GM18505 (cell line): ENCODE results near the gene PDE4D.

Experiments
- ATAC-seq: cut with Tn5 transposase; IDR thresholded peaks from one replicate; pipeline ENCODE4 v1.9.1; 2021; ENCODE audit not compliant: unreplicated experiment
- POLR2A ChIP-seq: IDR thresholded peaks from 4 replicates; pipeline ENCODE4 v1.6.1; 2011; ENCODE audit warnings: borderline replicate concordance; ENCODE audit not compliant: insufficient read depth, insufficient read length; ENCODE audit errors: extremely low read depth

PDE4D gene

GRCh38 chr5:59236986-59237385 lies 656.5 kb downstream of the PDE4D start:
- no peak for ATAC-seq
- no peak for TF ChIP-seq POLR2A

DNA sequence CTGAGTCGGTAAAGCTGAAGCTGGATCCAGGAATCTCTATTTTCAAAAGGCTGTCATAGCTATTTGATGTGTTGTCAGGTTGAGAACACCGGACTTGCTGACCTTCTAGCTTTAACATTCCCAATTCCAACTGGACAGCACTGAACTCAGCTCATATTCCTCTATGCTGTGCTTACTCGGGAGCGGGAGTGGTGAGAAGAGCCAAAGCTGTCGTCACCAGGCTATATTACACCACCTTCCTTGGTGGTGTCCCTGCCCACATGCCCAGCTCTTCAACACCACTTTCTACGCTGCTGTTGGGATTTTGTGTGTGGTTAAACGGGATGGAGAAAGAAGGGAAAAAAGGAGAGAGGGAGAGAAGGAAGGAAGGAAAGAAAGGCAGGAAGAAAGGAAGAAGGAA lies 657.1 kb downstream of the PDE4D start:
- ATAC-seq, result no peak
- TF ChIP-seq POLR2A, result no peak

GRCh38 chr5:59234236-59234635 lies 659.3 kb downstream of the PDE4D start:
- no peak for ATAC-seq
- no peak for TF ChIP-seq POLR2A

GRCh38 chr5:59231221-59231931 lies 662.1 kb downstream of the PDE4D start:
- TF ChIP-seq POLR2A, result no peak
- ATAC-seq, result no peak

DNA sequence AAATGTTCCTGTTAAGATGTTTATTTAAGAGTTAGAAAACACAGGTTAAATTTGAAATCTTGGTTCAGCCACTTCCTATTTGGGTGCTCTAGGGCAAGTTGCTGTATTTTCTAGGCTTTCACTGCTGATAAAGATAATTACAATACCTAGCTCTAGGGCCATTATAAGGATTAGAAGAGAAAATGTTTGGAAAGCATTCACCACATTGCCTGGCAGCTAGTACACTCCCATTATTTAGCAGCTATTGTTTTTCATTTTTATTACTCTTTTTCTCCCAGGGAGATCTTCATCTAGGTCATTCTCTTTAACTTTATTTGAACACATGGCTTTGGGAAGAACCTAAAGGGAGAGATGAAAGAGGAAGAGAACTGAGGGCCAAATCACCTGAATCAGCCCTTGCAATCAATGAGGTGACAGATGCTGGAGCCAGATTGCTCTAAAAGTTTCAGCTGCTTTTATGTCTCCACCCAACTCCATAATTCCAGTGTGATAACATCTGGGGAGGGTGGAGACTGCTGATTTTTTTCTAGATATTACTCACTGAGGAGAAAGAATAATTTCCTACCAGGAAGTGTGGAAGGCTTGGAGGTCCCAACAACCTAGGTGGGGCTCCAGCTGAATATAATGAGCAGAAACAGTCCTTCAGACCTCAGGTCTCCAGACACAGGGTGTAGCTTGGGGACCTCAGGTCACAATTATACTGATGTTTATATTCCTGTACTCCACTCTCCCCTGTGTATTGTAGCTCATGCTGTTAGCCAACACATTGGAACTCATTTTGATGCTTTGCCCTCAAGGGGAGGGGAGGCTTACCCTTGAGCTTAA lies 670.6 kb downstream of the PDE4D start:
- TF ChIP-seq POLR2A, result no peak
- ATAC-seq, result no peak

DNA sequence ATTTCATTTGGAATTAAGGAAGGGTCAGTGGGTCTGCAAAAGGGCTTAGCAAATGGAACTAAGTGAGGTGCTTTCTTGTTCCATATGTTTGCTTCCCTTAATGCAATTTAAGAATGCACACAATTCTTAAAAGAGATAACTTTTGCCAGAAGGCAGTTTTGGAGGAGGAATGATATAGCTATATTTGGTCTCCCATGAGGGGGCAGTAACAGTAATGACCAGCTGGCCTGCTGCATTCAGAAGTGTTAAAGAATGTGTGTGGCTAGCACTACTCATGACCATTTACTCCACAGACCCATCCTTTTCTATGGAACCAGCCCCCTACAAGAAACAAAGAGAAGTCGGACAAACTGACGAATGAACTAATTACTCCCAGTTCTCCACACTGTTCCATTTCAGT lies 671.8 kb downstream of the PDE4D start:
- ATAC-seq, result no peak
- TF ChIP-seq POLR2A, result no peak

GRCh38 chr5:59218424-59219045 lies 675.0 kb downstream of the PDE4D start:
- no peak for ATAC-seq
- TF ChIP-seq POLR2A, result no peak

GRCh38 chr5:59216841-59217240 lies 676.7 kb downstream of the PDE4D start:
- ATAC-seq, result no peak
- TF ChIP-seq POLR2A, result no peak

GRCh38 chr5:59212596-59212995 lies 680.9 kb downstream of the PDE4D start:
- ATAC-seq, result no peak
- TF ChIP-seq POLR2A, result no peak

DNA sequence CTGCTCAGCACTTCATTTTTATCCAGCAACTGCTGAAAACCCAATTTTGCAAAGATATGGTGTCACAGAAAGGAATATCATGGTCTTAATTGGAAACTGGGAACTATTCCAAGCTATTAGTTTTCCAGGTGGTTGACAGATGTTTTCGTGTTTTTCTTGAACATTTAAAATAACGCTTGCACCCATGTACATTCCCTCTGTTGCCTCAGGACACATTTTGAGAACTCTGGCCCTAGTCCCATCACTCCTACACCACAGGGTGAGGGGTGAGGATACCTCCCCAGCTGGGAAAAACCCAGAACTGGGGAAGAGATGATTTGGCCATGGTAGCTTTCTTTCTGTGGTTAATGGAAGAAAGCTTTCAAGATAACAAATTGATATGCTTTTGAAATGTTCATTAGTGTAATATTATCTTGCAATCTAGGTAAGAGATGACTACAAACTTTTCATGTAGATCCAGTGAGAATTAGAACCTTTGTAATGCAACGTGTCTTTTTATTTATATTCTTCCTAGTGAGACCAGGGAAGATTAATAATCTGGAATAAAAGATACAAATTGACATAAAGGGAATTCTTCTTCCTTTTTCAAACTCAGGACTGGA lies 683.7 kb downstream of the PDE4D start:
- no peak for ATAC-seq
- TF ChIP-seq POLR2A, result no peak

DNA sequence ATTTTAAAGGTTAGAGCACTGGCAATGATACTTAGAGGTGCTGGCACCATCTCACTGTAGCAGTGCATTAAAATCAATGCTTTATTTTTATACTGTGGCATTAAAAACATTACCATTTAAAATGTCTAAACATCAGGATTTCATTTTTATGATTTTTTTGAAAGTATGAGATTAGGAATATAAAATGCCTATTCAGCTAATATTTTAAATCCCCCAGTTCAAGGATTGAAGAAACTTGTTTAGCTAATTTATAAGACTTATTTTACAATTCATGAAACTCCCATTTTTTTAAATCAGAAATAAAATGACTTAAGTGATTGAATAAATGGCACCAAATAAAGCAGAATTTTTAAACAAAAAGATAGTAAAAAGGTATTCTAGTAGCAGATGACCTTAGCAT lies 685.1 kb downstream of the PDE4D start:
- ATAC-seq, result no peak
- no peak for TF ChIP-seq POLR2A

DNA sequence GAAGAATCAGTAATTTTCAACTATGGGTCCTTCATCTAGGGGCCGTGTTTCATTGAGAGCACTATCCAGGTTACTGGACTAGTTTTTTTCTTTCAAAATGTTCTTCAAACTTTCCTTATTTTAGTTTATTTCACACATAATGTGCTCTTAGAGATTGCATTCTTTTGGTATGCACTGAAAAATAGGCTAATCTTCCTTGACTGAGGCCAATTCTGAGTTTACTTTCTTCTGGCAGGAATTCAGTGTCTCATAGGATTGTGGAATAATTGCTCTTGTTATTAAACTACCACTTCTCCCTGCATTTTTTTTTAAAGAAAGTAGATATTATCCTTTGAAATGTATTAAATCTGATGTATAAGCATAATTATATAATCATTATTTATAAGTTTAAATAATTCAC lies 686.1 kb downstream of the PDE4D start:
- ATAC-seq, result no peak
- no peak for TF ChIP-seq POLR2A

GRCh38 chr5:59206132-59206581 lies 687.4 kb downstream of the PDE4D start:
- no peak for TF ChIP-seq POLR2A
- ATAC-seq, result no peak
